ENCODE results near the gene ZNF417.

ZNF417 gene

GRCh38 chr19:57947419-57948134 is 31.2 kb upstream of the ZNF417 start, which contains the start of gene ZNF256 (continued):
- no peak for TF ChIP-seq ZNF513 (tag by site-specific recombination; IDR thresholded peaks at IDR 0.05)
- TF ChIP-seq WT1 (tag by site-specific recombination; IDR thresholded peaks at IDR 0.05) = no peak
- TF ChIP-seq SETDB1 (IDR thresholded peaks at IDR 0.05; ENCODE audit: insufficient read length, low read length) = peak; percentile 73
- TF ChIP-seq ZNF138 (tag by site-specific recombination; IDR thresholded peaks at IDR 0.05; ENCODE audit: borderline replicate concordance) = no peak
- peak; percentile 71 for TF ChIP-seq SP3 (tag by site-specific recombination; IDR thresholded peaks at IDR 0.05)
- peak; percentile 60; the same call in 1 of the 2 replicates for TF ChIP-seq GLIS1 (tag by site-specific recombination; IDR thresholded peaks at IDR 0.05)
- peak; percentile 69; the same call in 1 of the 2 replicates for TF ChIP-seq ZXDB (tag by site-specific recombination; IDR thresholded peaks at IDR 0.05)
- TF ChIP-seq ZNF76 (tag by site-specific recombination; IDR thresholded peaks at IDR 0.05; ENCODE audit: borderline replicate concordance, low read depth) = peak; percentile 95
- no peak for TF ChIP-seq ZNF214 (tag by site-specific recombination; IDR thresholded peaks at IDR 0.05; ENCODE audit: borderline replicate concordance)
- TF ChIP-seq SP7 (tag by site-specific recombination; IDR thresholded peaks at IDR 0.05) = peak; percentile 49; the same call in 1 of the 2 replicates
- no peak for TF ChIP-seq ZNF626 (tag by site-specific recombination; IDR thresholded peaks at IDR 0.05)
- no peak for TF ChIP-seq ZBTB48 (tag by site-specific recombination; IDR thresholded peaks at IDR 0.05)
- TF ChIP-seq SCRT2 (tag by site-specific recombination; IDR thresholded peaks at IDR 0.05) = 0 out of 2 replicates have a peak, but pooled peaks have one; percentile 7
- TF ChIP-seq ZNF394 (tag by site-specific recombination; IDR thresholded peaks at IDR 0.05; ENCODE audit: borderline replicate concordance) = 0 out of 2 replicates have a peak, but pooled peaks have one; percentile 5
- peak; percentile 95; the same call in 1 of the 2 replicates for TF ChIP-seq HOXC10 (CRISPR knock-in tag; IDR thresholded peaks at IDR 0.05)
- TF ChIP-seq ZNF239 (tag by site-specific recombination; IDR thresholded peaks at IDR 0.05) = no peak
- TF ChIP-seq SP2 (tag by site-specific recombination; IDR thresholded peaks at IDR 0.05) = peak; percentile 90
- TF ChIP-seq KLF8 (tag by site-specific recombination; IDR thresholded peaks at IDR 0.05) = peak; percentile 86
- TF ChIP-seq CTCF (tag by site-specific recombination; IDR thresholded peaks at IDR 0.05) = peak; percentile 87
- no peak for TF ChIP-seq ZNF639 (tag by site-specific recombination; IDR thresholded peaks at IDR 0.05)
- TF ChIP-seq ZNF2 (tag by site-specific recombination; IDR thresholded peaks at IDR 0.05) = peak; percentile 67
- TF ChIP-seq ZBTB10 (tag by site-specific recombination; IDR thresholded peaks at IDR 0.05) = peak; percentile 16; the same call in 1 of the 2 replicates
- TF ChIP-seq KLF9 (tag by site-specific recombination; IDR thresholded peaks at IDR 0.05; ENCODE audit: low read depth) = no peak; the same call in 1 of the 2 replicates
- peak; percentile 45; the same call in 1 of the 2 replicates for TF ChIP-seq ZNF580 (tag by site-specific recombination; IDR thresholded peaks at IDR 0.05)
- TF ChIP-seq ZNF433 (tag by site-specific recombination; IDR thresholded peaks at IDR 0.05; ENCODE audit: low read depth) = no peak
- no peak for TF ChIP-seq ZNF473 (tag by site-specific recombination; IDR thresholded peaks at IDR 0.05)
- TF ChIP-seq ZFP41 (tag by site-specific recombination; IDR thresholded peaks at IDR 0.05; ENCODE audit: borderline replicate concordance) = no peak
- no peak for TF ChIP-seq ZNF521 (tag by site-specific recombination; IDR thresholded peaks at IDR 0.05)
- TF ChIP-seq ZNF747 (tag by site-specific recombination; IDR thresholded peaks at IDR 0.05) = no peak
- TF ChIP-seq INSM2 (tag by site-specific recombination; IDR thresholded peaks at IDR 0.05) = no peak
- TF ChIP-seq ZNF843 (tag by site-specific recombination; IDR thresholded peaks at IDR 0.05) = peak; percentile 8; the same call in 1 of the 2 replicates
